Retinal pigment epithelial cell (primary cell): Measurements from ENCODE around the gene STOX1.
"Not testable (repeated sequence)": the region's sequence is repeated elsewhere in the genome, so short reads cannot be mapped to it uniquely, and the experiment has no call there.

Source experiments
- DNase-seq: peaks from one replicate; pipeline ENCODE4 v3.0.0-alpha.2; 2010; ENCODE audit warnings: low read depth
- H3K4me3 ChIP-seq: 2 replicates; pipeline ENCODE4 v1.5.1; 2011; ENCODE audit warnings: mild to moderate bottlenecking, low read length, control low read depth, moderate library complexity
- CTCF ChIP-seq: conservative IDR thresholded peaks from 2 replicates; pipeline ENCODE4 v1.5.1; 2011; ENCODE audit warnings: low read depth, low read length, control low read depth, inconsistent platforms

STOX1 gene

DNA sequence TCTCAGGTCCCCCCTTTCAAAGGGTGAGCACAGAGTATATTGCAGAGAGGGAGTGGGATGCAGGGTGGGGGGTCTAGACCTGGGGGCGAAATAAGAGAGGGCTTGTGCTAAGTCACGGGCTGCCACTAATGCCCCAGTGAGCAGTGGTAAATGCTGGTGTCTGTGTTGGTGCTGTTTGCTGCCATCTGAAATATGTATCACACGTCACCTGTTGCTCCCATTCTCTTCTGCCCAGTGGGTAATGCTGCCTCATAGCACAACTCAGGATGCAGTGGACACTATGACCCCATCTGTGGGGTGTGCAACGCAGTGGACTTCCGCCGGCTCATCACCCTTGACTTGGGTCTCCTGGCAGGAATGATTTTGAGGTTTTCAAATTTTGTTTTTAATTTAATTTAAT, 2.6 kb downstream of the STOX1 start:
- no peak for TF ChIP-seq CTCF
- no peak overlapping the region for H3K4me3 ChIP-seq
- no peak for DNase-seq

GRCh38 chr10:68831961-68832455, 4.7 kb downstream of the STOX1 start:
- H3K4me3 ChIP-seq = no peak overlapping the region
- no peak for TF ChIP-seq CTCF
- no peak for DNase-seq

DNA sequence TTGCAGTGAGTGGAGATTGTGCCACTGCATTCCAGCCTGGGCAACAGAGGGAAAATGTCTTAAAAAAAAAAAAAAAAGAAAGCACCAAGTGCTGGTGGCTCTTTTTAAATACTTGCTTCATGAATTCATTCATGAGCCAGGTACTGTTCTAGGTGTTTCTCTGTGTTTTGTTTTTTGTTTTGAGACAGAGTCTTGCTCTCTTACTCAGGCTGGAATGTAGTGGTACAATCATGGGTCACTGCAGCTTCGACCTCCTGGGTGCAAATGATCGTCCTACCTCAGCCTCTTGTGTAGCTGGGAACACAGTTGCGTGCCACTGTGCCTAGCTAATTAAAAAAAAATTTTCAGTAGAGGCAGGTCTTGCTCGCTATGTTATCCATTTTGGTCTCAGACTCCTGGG, 5.3 kb downstream of the STOX1 start:
- DNase-seq = no peak
- no peak overlapping the region for H3K4me3 ChIP-seq
- TF ChIP-seq CTCF = no peak

GRCh38 chr10:68837626-68838322, 10.4 kb downstream of the STOX1 start:
- no peak overlapping the region for H3K4me3 ChIP-seq
- TF ChIP-seq CTCF = no peak
- no peak for DNase-seq

GRCh38 chr10:68840650-68841049, 13.3 kb downstream of the STOX1 start:
- DNase-seq, H3K4me3 ChIP-seq: not testable (repeated sequence)

DNA sequence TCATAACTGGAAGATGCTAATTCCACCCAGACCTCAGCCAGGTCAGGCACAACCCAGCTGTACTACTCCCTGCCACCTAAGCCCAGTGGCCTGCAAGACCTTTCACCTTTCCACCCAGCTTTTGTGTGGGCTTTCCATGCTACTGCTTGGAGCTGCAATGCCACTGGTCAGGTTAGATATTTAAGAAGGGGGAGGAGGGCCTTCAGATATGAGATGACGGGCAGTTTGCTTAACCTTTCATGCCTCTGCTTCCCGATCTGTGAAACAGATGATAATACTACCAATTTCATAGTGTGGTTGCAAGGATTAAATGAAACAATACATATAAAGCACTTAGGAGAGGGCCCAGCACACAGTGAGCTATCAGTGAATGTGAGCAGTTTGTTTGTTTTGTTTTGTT, 20.9 kb downstream of the STOX1 start:
- no peak for TF ChIP-seq CTCF
- H3K4me3 ChIP-seq = no peak overlapping the region
- no peak for DNase-seq

DNA sequence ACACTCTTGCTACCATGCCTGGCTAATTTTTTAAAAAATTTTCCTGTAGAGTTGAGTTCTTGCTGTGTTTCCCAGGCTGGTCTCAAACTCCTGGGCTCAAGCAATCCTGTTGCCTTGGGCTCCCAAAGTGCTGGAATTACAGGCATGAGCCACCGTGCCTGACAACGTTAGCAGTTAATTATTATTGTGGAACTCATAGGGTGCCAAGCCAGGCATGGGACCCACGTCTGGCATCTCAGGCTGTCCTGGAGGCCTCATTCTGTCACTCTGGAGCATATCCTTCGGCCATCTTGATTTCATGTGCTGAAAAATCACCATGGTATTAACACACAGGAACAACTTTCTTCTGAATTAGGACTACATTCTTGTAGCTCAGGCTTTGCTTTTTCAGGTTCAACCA, 21.5 kb downstream of the STOX1 start:
- no peak for TF ChIP-seq CTCF
- DNase-seq = no peak
- no peak overlapping the region for H3K4me3 ChIP-seq
